Body of pancreas (tissue), 4 donors: ENCODE results near the gene GNB5. TPM values are rescaled to one million over a fixed set of nuclear protein-coding genes. Genes with fewer than 3 reads are reported as not detected.
"Not testable (repeated sequence)": the region's sequence is repeated elsewhere in the genome, so short reads cannot be mapped to it uniquely, and the experiment has no call there.

Experiments
- ATAC-seq: fragments of 150-250 bp; one replicate; pipeline ENCODE4 v1.9.1; 2016
- DNase-seq, 4 donors: peaks; one replicate each; pipeline ENCODE4 v3.0.0-alpha.2; 2019
- H3K27ac ChIP-seq, 4 donors: fragments of 200-600 bp; sonication (generic); 1 replicate in 3 of 4; 2 replicates in 1 of 4; pipeline versions ENCODE4 v1.5.1 to v1.6.1; 2016 to 2019; ENCODE audit warnings: mild to moderate bottlenecking in 1 of 4, mixed read lengths in 1 of 4, moderate library complexity in 1 of 4
- H3K27me3 ChIP-seq, 2 donors: fragments of 200-600 bp; sonication (generic); one replicate each; pipeline ENCODE4 v1.6.0; 2016; ENCODE audit warnings: mild to moderate bottlenecking in 1 of 2
- H3K36me3 ChIP-seq, 2 donors: fragments of 200-600 bp; sonication (generic); replicated peaks in 1 of 2; 2 replicates each; pipeline ENCODE4 v1.5.1; 2016; ENCODE audit warnings: low read depth in 2 of 2; ENCODE audit not compliant: insufficient read depth in 1 of 2
- H3K4me1 ChIP-seq: fragments of 200-600 bp; sonication (generic); one replicate; pipeline ENCODE4 v1.6.0; 2016
- H3K4me3 ChIP-seq, 2 donors: fragments of 200-600 bp; sonication (generic); 1 replicate in 1 of 2; 2 replicates in 1 of 2; pipeline ENCODE4 v1.5.1; 2016 to 2019
- H3K9me3 ChIP-seq, 3 donors: fragments of 200-600 bp; sonication (generic); 1 replicate in 2 of 3; 2 replicates in 1 of 3; pipeline ENCODE4 v1.5.1; 2016
- CTCF ChIP-seq, 7 experiments: fragments of 450-650 bp in 4 of 7; fragments of 200-600 bp in 3 of 7; sonication (generic) in 3 of 7; IDR thresholded peaks; one replicate each; pipeline ENCODE4 v1.5.1; 2016 to 2019; ENCODE audit warnings: antibody characterized with exemption in 7 of 7
- POLR2A ChIP-seq, 3 donors: fragments of 450-650 bp; IDR thresholded peaks; one replicate each; pipeline ENCODE4 v1.6.1; 2016; ENCODE audit warnings: antibody characterized with exemption in 3 of 3, mild to moderate bottlenecking in 2 of 3
- WGBS, 2 donors: methylation state at CpG; one replicate each; pipeline ENCODE4 v1.1.5; 2017; 5-methylcytosine and 5-hydroxymethylcytosine counted together
- intact Hi-C: fragments of 100-400 bp; cut with DNase I; formaldehyde crosslinking; loops from one replicate; pipeline ENCODE4 v1.15.1; 2023
- total RNA-seq, 2 donors: library from RNA; depleted of rRNA; stranded (reverse); fragments of >200 nt; gene quantifications; one replicate each; pipeline ENCODE4 v1.1.0, GENCODE V29; 2016

The GNB5 gene
- 10 to 100 TPM; 15.8 to 25.2 TPM for total RNA-seq

GRCh38 chr15:52191207-52191606 is at the start of gene GNB5:
Gene GNB5, minus strand, starts transcription at chr15:52191392. Its CDS starts 6,716 bp downstream, at chr15:52184676.
- TF ChIP-seq POLR2A (IDR thresholded peaks at IDR 0.05): no peak
- no peak for TF ChIP-seq CTCF (IDR thresholded peaks at IDR 0.05)
- intact Hi-C loops: no loop called here
- no peak for ATAC-seq

GRCh38 chr15:52240166-52240565 is 49.0 kb upstream of the GNB5 start:
- no peak for DNase-seq
- TF ChIP-seq POLR2A (IDR thresholded peaks at IDR 0.05) (no peak), CTCF (IDR thresholded peaks at IDR 0.05) (no peak)
- WGBS, 2 donors: 86 to 93% methylated on average over 3 of the region's 3 CpGs
- no peaks in the 10 kb centered on the region for H3K4me1 ChIP-seq
- H3K27me3 ChIP-seq: no peaks in the 10 kb centered on the region
- peaks cover 11 to 26% of the 10 kb centered on the region in 2 donors for H3K36me3 ChIP-seq
- no peaks in the 10 kb centered on the region for H3K9me3 ChIP-seq
- no peak for ATAC-seq
- H3K4me3 ChIP-seq: no peak overlapping the region
- no peak overlapping the region for H3K27ac ChIP-seq
- intact Hi-C loops: no loop called here

More at GRCh38 chr15:52191207-52191606, at the start of gene GNB5:
- DNase-seq: no peak
- no peak within 1 kb of the TSS for H3K4me3 ChIP-seq
- H3K27ac ChIP-seq: no peak within 1 kb of the TSS
- peaks cover 14% of the 10 kb centered on the region for H3K4me1 ChIP-seq
- 77 to 88% methylated on average over 7 of the region's 7 CpGs for WGBS, 2 donors
- peaks cover 0 to 12% of the 10 kb centered on the region in 2 donors for H3K36me3 ChIP-seq
- H3K27me3 ChIP-seq: no peaks in the 10 kb centered on the region
- no peaks in the 10 kb centered on the region for H3K9me3 ChIP-seq

- WGBS, 2 donors: 91 to 97% methylated on average over 10 to 13 of the region's 13 CpGs
- peaks cover 16 to 34% of the 10 kb centered on the region in 2 donors for H3K36me3 ChIP-seq
- H3K27ac ChIP-seq, H3K27me3 ChIP-seq, H3K4me3 ChIP-seq, intact Hi-C loops, DNase-seq, H3K9me3 ChIP-seq, H3K4me1 ChIP-seq, ATAC-seq: not testable (repeated sequence)
Observed at GRCh38 chr15:52238989-52239525, 47.9 kb upstream of the GNB5 start.

- no peak for DNase-seq
- 96 to 100% methylated on average over 1 to 3 of the region's 3 CpGs for WGBS, 2 donors
- no peak for TF ChIP-seq POLR2A (IDR thresholded peaks at IDR 0.05)
- no peak for TF ChIP-seq CTCF (IDR thresholded peaks at IDR 0.05)
- H3K27me3 ChIP-seq: no peaks in the 10 kb centered on the region
- H3K4me3 ChIP-seq: no peak overlapping the region
- no peak overlapping the region for H3K27ac ChIP-seq
- no peak for ATAC-seq
- no peaks in the 10 kb centered on the region for H3K9me3 ChIP-seq
- intact Hi-C loops: no loop called here
- H3K36me3 ChIP-seq: peaks cover 11 to 30% of the 10 kb centered on the region in 2 donors
- H3K4me1 ChIP-seq: no peaks in the 10 kb centered on the region
Observed at GRCh38 chr15:52238149-52238548, 47.0 kb upstream of the GNB5 start.

GRCh38 chr15:52236013-52236412 is 44.8 kb upstream of the GNB5 start:
- intact Hi-C loops: no loop called here
- no peak overlapping the region for H3K4me3 ChIP-seq
- H3K4me1 ChIP-seq: no peaks in the 10 kb centered on the region
- H3K9me3 ChIP-seq: no peaks in the 10 kb centered on the region
- H3K36me3 ChIP-seq: peaks cover 15 to 27% of the 10 kb centered on the region in 2 donors
- DNase-seq: no peak
- 75% methylated on average over 4 to 8 of the region's 8 CpGs for WGBS, 2 donors
- no peak for ATAC-seq
- TF ChIP-seq CTCF (IDR thresholded peaks at IDR 0.05) (no peak), POLR2A (IDR thresholded peaks at IDR 0.05) (no peak)
- no peaks in the 10 kb centered on the region for H3K27me3 ChIP-seq
- H3K27ac ChIP-seq: no peak overlapping the region
